Activated B cell treated with CpG ODN at 0.5 μM for 24 hours (primary cell): ENCODE measurements around the gene NUP54. TPM values are rescaled to one million over a fixed set of nuclear protein-coding genes. Genes with fewer than 3 reads are reported as not detected.

ENCODE experiments used
- ATAC-seq: fragments of 200-7000 bp; cut with Tn5 transposase; one replicate; pipeline ENCODE4 v1.10.0; 2021; ENCODE audit warnings: low read depth, mild to moderate bottlenecking, moderate library complexity
- CTCF ChIA-PET: fragments of 350-600 bp; sonication (Branson Sonifier 250); formaldehyde crosslinking; loops from one replicate; lab custom pipeline; 2021; ENCODE audit warnings: antibody characterized with exemption; lab: Charles Lee
- POLR2A ChIA-PET: fragments of 350-600 bp; sonication (Branson Sonifier 250); formaldehyde crosslinking; loops from one replicate; lab custom pipeline; 2021; ENCODE audit warnings: antibody characterized with exemption; lab: Charles Lee
- DNase-seq: peaks from one replicate; pipeline ENCODE4 v3.0.0; 2022
- H3K27ac Mint-ChIP-seq: one replicate; pipeline ENCODE4 v1.8.0; 2020; ENCODE audit warnings: mixed read lengths
- H3K27me3 Mint-ChIP-seq: one replicate; pipeline ENCODE4 v1.8.0; 2021; ENCODE audit warnings: mixed read lengths
- H3K36me3 Mint-ChIP-seq: one replicate; pipeline ENCODE4 v1.8.0; 2021; ENCODE audit warnings: low read depth, mixed read lengths
- H3K4me1 Mint-ChIP-seq: one replicate; pipeline ENCODE4 v1.8.0; 2021; ENCODE audit warnings: mixed read lengths
- H3K4me3 Mint-ChIP-seq: one replicate; pipeline ENCODE4 v1.8.0; 2020; ENCODE audit warnings: mild to moderate bottlenecking, mixed read lengths
- H3K9me3 Mint-ChIP-seq: one replicate; pipeline ENCODE4 v1.8.0; 2020; ENCODE audit warnings: mixed read lengths
- intact Hi-C: fragments of 100-400 bp; cut with micrococcal nuclease; formaldehyde crosslinking; loops from one replicate; pipeline ENCODE4 v1.15.1; 2024
- total RNA-seq: library from RNA; stranded (reverse); gene quantifications from 2 replicates; pipeline ENCODE4 v1.2.3, GENCODE V29; 2022
- TF ChIP-seq, protein P1 (sequence below): fragments of 200-600 bp; IDR thresholded peaks from one replicate; pipeline ENCODE4 v1.8.0; 2022; ENCODE audit warnings: antibody characterized with exemption, mild to moderate bottlenecking

NUP54 gene
- total RNA-seq, 1 donor from 2014 or later = 58.9 TPM

DNA sequence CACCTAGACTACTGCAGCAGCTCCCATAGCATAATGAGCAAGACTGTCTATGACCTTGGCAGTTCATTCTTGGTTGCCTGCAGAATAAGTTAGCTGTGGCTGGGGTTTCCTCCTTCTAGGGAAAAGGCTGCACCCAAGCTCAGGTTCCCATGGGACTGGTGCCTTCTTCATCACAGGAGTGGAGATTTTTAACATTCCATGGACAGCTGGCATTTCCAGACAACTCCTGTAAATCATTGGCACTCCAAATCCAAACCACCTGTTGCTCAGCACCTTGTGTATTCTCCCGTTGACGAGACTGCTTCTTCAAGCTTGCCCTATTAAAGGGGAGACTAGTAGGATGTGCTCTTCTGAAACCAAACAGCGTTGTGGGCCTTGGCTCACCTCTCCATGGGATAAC is 7.8 kb upstream of the NUP54 start:
- Mint-ChIP-seq H3K9me3 (peaks cover 5% of the 10 kb centered on the region), H3K4me3 (no peak overlapping the region), H3K27ac (no peak overlapping the region), H3K36me3 (peaks cover 12% of the 10 kb centered on the region), H3K4me1 (no peaks in the 10 kb centered on the region), H3K27me3 (no peaks in the 10 kb centered on the region)
- intact Hi-C loops = no loop called here
- TF ChIP-seq, protein P1, sequence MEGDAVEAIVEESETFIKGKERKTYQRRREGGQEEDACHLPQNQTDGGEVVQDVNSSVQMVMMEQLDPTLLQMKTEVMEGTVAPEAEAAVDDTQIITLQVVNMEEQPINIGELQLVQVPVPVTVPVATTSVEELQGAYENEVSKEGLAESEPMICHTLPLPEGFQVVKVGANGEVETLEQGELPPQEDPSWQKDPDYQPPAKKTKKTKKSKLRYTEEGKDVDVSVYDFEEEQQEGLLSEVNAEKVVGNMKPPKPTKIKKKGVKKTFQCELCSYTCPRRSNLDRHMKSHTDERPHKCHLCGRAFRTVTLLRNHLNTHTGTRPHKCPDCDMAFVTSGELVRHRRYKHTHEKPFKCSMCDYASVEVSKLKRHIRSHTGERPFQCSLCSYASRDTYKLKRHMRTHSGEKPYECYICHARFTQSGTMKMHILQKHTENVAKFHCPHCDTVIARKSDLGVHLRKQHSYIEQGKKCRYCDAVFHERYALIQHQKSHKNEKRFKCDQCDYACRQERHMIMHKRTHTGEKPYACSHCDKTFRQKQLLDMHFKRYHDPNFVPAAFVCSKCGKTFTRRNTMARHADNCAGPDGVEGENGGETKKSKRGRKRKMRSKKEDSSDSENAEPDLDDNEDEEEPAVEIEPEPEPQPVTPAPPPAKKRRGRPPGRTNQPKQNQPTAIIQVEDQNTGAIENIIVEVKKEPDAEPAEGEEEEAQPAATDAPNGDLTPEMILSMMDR = no peak
- DNase-seq (no peak), ATAC-seq (no peak)
- ChIA-PET POLR2A (no interaction called here), CTCF (interaction anchor here (1.1 kb wide), 1 partner anchor 25 kb away, joined by 3 read pairs; no protein-coding TSS in a partner anchor)

DNA sequence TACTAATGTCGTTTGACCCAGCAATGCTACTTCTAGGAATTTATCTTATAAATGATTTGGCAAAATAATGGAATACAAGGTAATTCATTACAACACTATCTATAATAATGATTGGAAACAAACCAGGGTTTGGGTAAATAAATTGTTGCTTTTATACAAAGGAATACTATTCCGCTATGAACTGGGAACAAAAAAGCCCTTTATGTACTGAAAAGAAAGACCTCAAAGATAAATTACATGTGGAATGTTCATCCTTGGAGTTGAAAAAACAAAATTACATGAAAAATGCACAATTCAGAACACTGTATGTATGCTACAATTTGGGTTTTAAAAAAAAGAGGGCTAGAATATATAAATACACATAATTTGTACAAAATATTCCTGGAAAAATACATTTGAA is 5.2 kb upstream of the NUP54 start:
- H3K27me3 Mint-ChIP-seq = no peaks in the 10 kb centered on the region
- CTCF ChIA-PET = no interaction called here
- ATAC-seq (no peak), DNase-seq (no peak)
- TF ChIP-seq, protein P1 = no peak
- peaks cover 9% of the 10 kb centered on the region for H3K4me1 Mint-ChIP-seq
- peaks cover 5% of the 10 kb centered on the region for H3K9me3 Mint-ChIP-seq
- POLR2A ChIA-PET = no interaction called here
- H3K36me3 Mint-ChIP-seq = peaks cover 7% of the 10 kb centered on the region
- H3K27ac Mint-ChIP-seq = no peak overlapping the region
- H3K4me3 Mint-ChIP-seq = no peak overlapping the region
- intact Hi-C loops = no loop called here

GRCh38 chr4:76147454-76148141 is 599 bp downstream of the NUP54 start:
- ATAC-seq = peak; percentile 26
- POLR2A ChIA-PET = interaction anchor here (1.0 to 2.2 kb wide), 5 partner anchors 8 to 157 kb away, joined by 3 to 6 read pairs (median 4); partner anchors contain the start of gene SDAD1

DNA sequence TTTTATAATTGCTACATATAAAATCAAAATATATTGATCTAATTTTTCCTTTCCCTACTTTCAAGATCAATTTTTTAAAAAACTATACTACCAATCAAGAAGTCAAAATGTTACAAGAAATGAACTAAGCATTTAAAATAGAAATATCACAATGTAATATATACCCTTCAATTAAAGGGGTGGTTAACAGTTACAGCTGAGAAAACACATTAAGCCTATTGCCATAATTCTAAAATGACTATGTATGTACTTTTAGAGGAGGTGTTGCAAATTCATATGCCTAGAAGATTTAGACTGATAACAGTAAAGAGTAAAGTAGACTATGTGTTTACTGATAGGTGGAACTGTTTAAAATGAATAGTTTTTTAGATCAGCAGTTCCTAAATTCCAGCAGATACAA is 3.7 kb downstream of the NUP54 start:
- H3K4me3 Mint-ChIP-seq = no peak overlapping the region
- H3K27me3 Mint-ChIP-seq = no peaks in the 10 kb centered on the region
- intact Hi-C loops = no loop called here
- TF ChIP-seq, protein P1 = no peak
- DNase-seq = no peak
- peaks cover 33% of the 10 kb centered on the region for H3K4me1 Mint-ChIP-seq
- ChIA-PET POLR2A (no interaction called here), CTCF (interaction anchor here (1.3 kb wide), 1 partner anchor 12 kb away, joined by 3 read pairs; no protein-coding TSS in a partner anchor)
- no peak for ATAC-seq
- no peaks in the 10 kb centered on the region for H3K9me3 Mint-ChIP-seq
- peaks cover 49% of the 10 kb centered on the region for H3K36me3 Mint-ChIP-seq
- no peak overlapping the region for H3K27ac Mint-ChIP-seq

More at GRCh38 chr4:76147454-76148141, 599 bp downstream of the NUP54 start:
- TF ChIP-seq, protein P1 = no peak
- H3K9me3 Mint-ChIP-seq = no peaks in the 10 kb centered on the region
- H3K27me3 Mint-ChIP-seq = no peaks in the 10 kb centered on the region
- peak overlapping the region; percentile 98 for H3K4me3 Mint-ChIP-seq
- peaks cover 33% of the 10 kb centered on the region for H3K4me1 Mint-ChIP-seq
- DNase-seq = no peak
- CTCF ChIA-PET = no interaction called here
- peak overlapping the region; percentile 94 for H3K27ac Mint-ChIP-seq
- H3K36me3 Mint-ChIP-seq = peaks cover 19% of the 10 kb centered on the region
- intact Hi-C loops = loop anchor here (1.0 to 5.0 kb wide), 8 partner anchors 51 to 1715 kb away; partner anchors contain the start of genes MRPL1, NAAA, RCHY1 and SCARB2

GRCh38 chr4:76141241-76141640 is 7.0 kb downstream of the NUP54 start:
- Mint-ChIP-seq H3K27ac (no peak overlapping the region), H3K9me3 (no peaks in the 10 kb centered on the region), H3K4me1 (peaks cover 7% of the 10 kb centered on the region), H3K4me3 (no peak overlapping the region), H3K27me3 (no peaks in the 10 kb centered on the region), H3K36me3 (peaks cover 64% of the 10 kb centered on the region)
- CTCF ChIA-PET = no interaction called here
- TF ChIP-seq, protein P1 = no peak
- POLR2A ChIA-PET = no interaction called here
- DNase-seq (no peak), ATAC-seq (no peak)
- intact Hi-C loops = no loop called here
